ENCODE measurements around the gene RBM10.

RBM10 gene

GRCh38 chrX:47233333-47234113 lies 88.5 kb downstream of the RBM10 start:
- no peak for TF ChIP-seq CTCF (conservative IDR thresholded peaks at IDR 0.05; ENCODE audit: low read depth, low read length)
- DNase-seq (ENCODE audit: low read depth): peak; percentile 87
- peak overlapping the region; percentile 72 for H3K4me3 ChIP-seq (ENCODE audit: low read length)

- no peak for TF ChIP-seq CTCF (conservative IDR thresholded peaks at IDR 0.05; ENCODE audit: low read depth, low read length)
- no peak for DNase-seq (ENCODE audit: low read depth)
- peak overlapping the region; percentile 72 for H3K4me3 ChIP-seq (ENCODE audit: low read length)
These were observed 89.6 kb downstream of the RBM10 start for GRCh38 chrX:47234583-47234982.

GRCh38 chrX:47235691-47236103 lies 90.7 kb downstream of the RBM10 start:
- DNase-seq (ENCODE audit: low read depth): no peak
- TF ChIP-seq CTCF (conservative IDR thresholded peaks at IDR 0.05; ENCODE audit: low read depth, low read length): no peak
- H3K4me3 ChIP-seq (ENCODE audit: low read length): no peak overlapping the region
